SU-DHL-6 (cell line): ENCODE measurements around the gene TADA1.

Experiments used
- CTCF ChIP-seq: fragments of 200-600 bp; sonication (generic); IDR thresholded peaks from one replicate; pipeline ENCODE4 v1.5.1; 2017; ENCODE audit warnings: antibody characterized with exemption, mild to moderate bottlenecking, low read length, moderate library complexity; ENCODE audit not compliant: insufficient read depth, poor library complexity, severe bottlenecking
- EZH2phosphoT487 ChIP-seq: fragments of 200-600 bp; sonication (generic), shearing (Covaris generic); conservative IDR thresholded peaks from 2 replicates; pipeline ENCODE4 v1.6.1; 2018; ENCODE audit warnings: mild to moderate bottlenecking, antibody characterized with exemption, low read length, moderate library complexity, mixed read lengths

GRCh38 chr1:166811691-166812090, 64.4 kb downstream of the TADA1 start:
- TF ChIP-seq CTCF (no peak), EZH2phosphoT487 (no peak)
